Smooth muscle cell (in vitro differentiated cells): ENCODE data around the gene RPA1. TPM values are rescaled to one million over a fixed set of nuclear protein-coding genes. Genes with fewer than 3 reads are reported as not detected.

Experiments
- DNase-seq: peaks from one replicate; lab custom pipeline; 2025; ENCODE audit not compliant: unreplicated experiment; lab: John Stamatoyannopoulos, UW
- H2AFZ ChIP-seq: fragments of 200-600 bp; sonication (generic); 2 replicates; pipeline ENCODE4 v1.6.0; 2016; ENCODE audit warnings: antibody characterized with exemption, low read depth, mild to moderate bottlenecking
- H3F3A ChIP-seq: fragments of 200-600 bp; sonication (generic); 2 replicates; pipeline ENCODE4 v1.6.0; 2017; ENCODE audit warnings: antibody characterized with exemption, low read depth
- H3K27ac ChIP-seq: fragments of 200-600 bp; sonication (generic); 2 replicates; pipeline ENCODE4 v1.5.1; 2016; ENCODE audit warnings: low read depth, mild to moderate bottlenecking
- H3K27me3 ChIP-seq: fragments of 200-600 bp; sonication (generic); 2 replicates; pipeline ENCODE4 v1.6.1; 2016; ENCODE audit warnings: low read depth, mild to moderate bottlenecking
- H3K36me3 ChIP-seq: fragments of 200-600 bp; sonication (generic); 2 replicates; pipeline ENCODE4 v1.5.1; 2016; ENCODE audit warnings: low read depth
- H3K4me1 ChIP-seq: fragments of 200-600 bp; sonication (generic); 2 replicates; pipeline ENCODE4 v1.5.1; 2016; ENCODE audit warnings: low read depth
- H3K4me2 ChIP-seq: fragments of 200-600 bp; sonication (generic); 2 replicates; pipeline ENCODE4 v1.6.0; 2016; ENCODE audit warnings: mild to moderate bottlenecking
- H3K4me3 ChIP-seq: fragments of 200-600 bp; sonication (generic); 2 replicates; pipeline ENCODE4 v1.5.1; 2016; ENCODE audit warnings: mild to moderate bottlenecking
- H3K79me2 ChIP-seq: fragments of 200-600 bp; sonication (generic); 2 replicates; pipeline ENCODE4 v1.6.0; 2016; ENCODE audit warnings: low read depth, mild to moderate bottlenecking
- H3K9ac ChIP-seq: fragments of 200-600 bp; sonication (generic); 2 replicates; pipeline ENCODE4 v1.6.0; 2016; ENCODE audit warnings: low read depth
- H3K9me3 ChIP-seq: fragments of 200-600 bp; sonication (generic); replicated peaks from 2 replicates; pipeline ENCODE4 v1.5.1; 2016; ENCODE audit warnings: low read depth
- H4K20me1 ChIP-seq: fragments of 200-600 bp; sonication (generic); 2 replicates; pipeline ENCODE4 v1.6.0; 2016; ENCODE audit warnings: low read depth
- WGBS: methylation state at CpG from one replicate; pipeline ENCODE4 v1.1.7; 2016; ENCODE audit warnings: low lambda C conversion rate; 5-methylcytosine and 5-hydroxymethylcytosine counted together
- polyA plus RNA-seq: library from polyadenylated mRNA; unstranded; fragments of >200 nt; fragmentation: Nextera tagmentation; extraction: Ambion mirVana; gene quantifications from 2 replicates; pipeline ENCODE4 v1.2.1, GENCODE V29; 2016
- total RNA-seq: library from RNA; depleted of rRNA; stranded (reverse); fragments of >200 nt; gene quantifications from 2 replicates; pipeline ENCODE4 v1.2.3, GENCODE V29; 2014
- TF ChIP-seq, protein P1 (sequence below): fragments of 200-600 bp; sonication (generic); IDR thresholded peaks from 2 replicates; pipeline ENCODE4 v1.5.1; 2017; ENCODE audit warnings: borderline replicate concordance, mild to moderate bottlenecking, antibody characterized with exemption; ENCODE audit not compliant: insufficient read depth, poor library complexity, severe bottlenecking

RPA1 gene
- total and polyA plus RNA-seq, 2 experiments from 2014 or later = 29.6 to 46.3 TPM

DNA sequence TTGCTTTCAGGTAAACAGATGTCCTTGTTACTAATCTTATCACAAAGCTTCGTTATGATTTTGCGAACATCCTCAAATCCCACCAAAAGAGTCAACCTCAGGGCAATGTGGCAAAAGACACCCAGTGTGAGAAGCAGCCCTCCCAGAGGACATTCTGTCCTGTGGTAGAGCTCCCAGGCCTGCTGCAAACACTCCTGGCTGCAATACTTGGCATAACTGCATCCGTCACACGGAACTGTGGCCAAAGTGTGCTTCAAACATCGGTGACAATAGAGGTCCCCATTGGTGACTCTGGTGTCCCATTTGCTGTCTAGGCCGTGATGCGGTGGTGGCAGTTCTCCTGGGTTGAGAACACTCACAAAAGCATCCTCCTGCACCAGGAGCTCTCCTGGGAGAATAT lies 29.6 kb upstream of the RPA1 start:
- Histone ChIP-seq H3K4me1 (no peaks in the 10 kb centered on the region), H3K79me2 (peaks cover 4% of the 10 kb centered on the region), H3K9me3 (no peaks in the 10 kb centered on the region), H3K9ac (no peak overlapping the region), H3F3A (no peaks in the 10 kb centered on the region), H3K4me2 (no peak overlapping the region), H3K27ac (no peak overlapping the region), H4K20me1 (no peaks in the 10 kb centered on the region), H2AFZ (no peak overlapping the region), H3K4me3 (no peak overlapping the region), H3K36me3 (no peaks in the 10 kb centered on the region), H3K27me3 (no peaks in the 10 kb centered on the region)
- TF ChIP-seq, protein P1, sequence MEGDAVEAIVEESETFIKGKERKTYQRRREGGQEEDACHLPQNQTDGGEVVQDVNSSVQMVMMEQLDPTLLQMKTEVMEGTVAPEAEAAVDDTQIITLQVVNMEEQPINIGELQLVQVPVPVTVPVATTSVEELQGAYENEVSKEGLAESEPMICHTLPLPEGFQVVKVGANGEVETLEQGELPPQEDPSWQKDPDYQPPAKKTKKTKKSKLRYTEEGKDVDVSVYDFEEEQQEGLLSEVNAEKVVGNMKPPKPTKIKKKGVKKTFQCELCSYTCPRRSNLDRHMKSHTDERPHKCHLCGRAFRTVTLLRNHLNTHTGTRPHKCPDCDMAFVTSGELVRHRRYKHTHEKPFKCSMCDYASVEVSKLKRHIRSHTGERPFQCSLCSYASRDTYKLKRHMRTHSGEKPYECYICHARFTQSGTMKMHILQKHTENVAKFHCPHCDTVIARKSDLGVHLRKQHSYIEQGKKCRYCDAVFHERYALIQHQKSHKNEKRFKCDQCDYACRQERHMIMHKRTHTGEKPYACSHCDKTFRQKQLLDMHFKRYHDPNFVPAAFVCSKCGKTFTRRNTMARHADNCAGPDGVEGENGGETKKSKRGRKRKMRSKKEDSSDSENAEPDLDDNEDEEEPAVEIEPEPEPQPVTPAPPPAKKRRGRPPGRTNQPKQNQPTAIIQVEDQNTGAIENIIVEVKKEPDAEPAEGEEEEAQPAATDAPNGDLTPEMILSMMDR = no peak
- no peak for DNase-seq
- WGBS = 96% methylated on average over 7 of the region's 7 CpGs

DNA sequence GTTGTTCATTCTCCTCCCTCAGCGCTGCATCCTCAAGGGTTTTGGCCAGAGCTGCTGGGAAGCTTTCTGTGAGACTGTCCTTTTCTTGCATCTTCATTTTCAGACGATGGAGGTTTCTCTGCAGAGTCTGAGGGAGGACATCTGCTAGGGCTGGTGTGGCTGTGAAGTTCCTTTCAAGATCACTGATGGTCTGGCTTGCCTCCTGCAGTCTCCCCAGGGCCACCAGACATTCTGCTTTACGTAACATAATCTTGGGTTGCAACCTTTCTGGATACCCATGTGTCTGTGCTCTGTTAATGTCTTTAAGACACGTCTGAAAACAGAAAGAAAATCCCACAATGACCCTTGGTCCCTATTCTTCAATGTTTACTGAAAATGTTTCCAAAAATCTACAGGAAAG lies 29.1 kb upstream of the RPA1 start:
- H4K20me1 ChIP-seq = no peaks in the 10 kb centered on the region
- no peaks in the 10 kb centered on the region for H3F3A ChIP-seq
- peaks cover 4% of the 10 kb centered on the region for H3K79me2 ChIP-seq
- no peak overlapping the region for H3K27ac ChIP-seq
- no peaks in the 10 kb centered on the region for H3K36me3 ChIP-seq
- TF ChIP-seq, protein P1 = no peak
- 55% methylated on average over 4 of the region's 4 CpGs for WGBS
- H3K4me3 ChIP-seq = no peak overlapping the region
- H3K4me2 ChIP-seq = no peak overlapping the region
- no peak for DNase-seq
- no peaks in the 10 kb centered on the region for H3K4me1 ChIP-seq
- H3K9me3 ChIP-seq = no peaks in the 10 kb centered on the region
- H3K9ac ChIP-seq = no peak overlapping the region
- no peaks in the 10 kb centered on the region for H3K27me3 ChIP-seq
- no peak overlapping the region for H2AFZ ChIP-seq

DNA sequence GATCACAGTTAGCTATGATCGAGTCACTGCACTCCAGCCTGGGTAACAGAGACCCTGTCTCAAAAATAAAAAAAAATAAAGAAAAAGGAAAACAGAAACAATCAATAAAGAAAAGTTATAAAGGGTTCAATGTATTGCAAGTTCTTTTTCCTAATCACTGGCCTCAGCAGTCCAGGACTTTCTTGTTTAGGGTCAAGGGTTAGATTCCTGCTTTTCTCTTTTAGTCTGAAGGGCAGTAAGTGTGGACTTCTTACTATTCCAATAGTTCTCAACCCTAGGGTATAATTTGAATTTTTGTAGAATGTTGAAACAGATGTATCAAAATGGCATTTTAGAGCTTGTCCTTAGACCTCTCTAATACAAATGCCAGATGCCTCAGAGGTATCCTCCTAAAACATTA lies 27.4 kb upstream of the RPA1 start:
- H4K20me1 ChIP-seq = no peaks in the 10 kb centered on the region
- no peaks in the 10 kb centered on the region for H3K27me3 ChIP-seq
- peaks cover 4% of the 10 kb centered on the region for H3K79me2 ChIP-seq
- TF ChIP-seq, protein P1 = no peak
- no peaks in the 10 kb centered on the region for H3F3A ChIP-seq
- 89% methylated on average over 1 of the region's 1 CpG for WGBS
- H3K36me3 ChIP-seq = no peaks in the 10 kb centered on the region
- no peak overlapping the region for H2AFZ ChIP-seq
- no peak overlapping the region for H3K9ac ChIP-seq
- DNase-seq = no peak
- no peaks in the 10 kb centered on the region for H3K9me3 ChIP-seq
- no peaks in the 10 kb centered on the region for H3K4me1 ChIP-seq
- H3K4me3 ChIP-seq = no peak overlapping the region
- no peak overlapping the region for H3K4me2 ChIP-seq
- no peak overlapping the region for H3K27ac ChIP-seq

DNA sequence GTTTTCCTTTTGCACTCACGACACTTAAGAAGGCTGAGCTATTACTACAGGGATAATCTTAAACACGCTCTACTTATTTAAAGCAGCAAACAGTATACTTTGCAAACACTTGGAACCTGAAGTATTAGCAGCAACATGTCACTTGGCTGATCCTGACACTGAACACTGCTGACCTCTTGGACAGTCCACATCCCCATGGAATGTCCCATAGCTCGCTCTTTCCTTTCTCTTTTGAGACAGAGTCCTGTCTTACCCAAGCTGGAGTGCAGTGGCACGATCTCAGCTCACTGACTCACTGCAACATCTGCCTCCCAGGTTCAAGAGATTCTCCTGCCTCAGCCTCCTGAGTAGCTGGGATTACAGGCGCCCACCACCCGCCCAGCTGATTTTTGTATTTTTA lies 26.5 kb upstream of the RPA1 start:
- no peaks in the 10 kb centered on the region for H3K27me3 ChIP-seq
- H4K20me1 ChIP-seq = no peaks in the 10 kb centered on the region
- no peaks in the 10 kb centered on the region for H3K9me3 ChIP-seq
- no peak overlapping the region for H2AFZ ChIP-seq
- H3K4me3 ChIP-seq = no peak overlapping the region
- TF ChIP-seq, protein P1 = no peak
- no peaks in the 10 kb centered on the region for H3K36me3 ChIP-seq
- DNase-seq = no peak
- H3K27ac ChIP-seq = no peak overlapping the region
- no peak overlapping the region for H3K4me2 ChIP-seq
- H3K9ac ChIP-seq = no peak overlapping the region
- H3K4me1 ChIP-seq = no peaks in the 10 kb centered on the region
- no peaks in the 10 kb centered on the region for H3K79me2 ChIP-seq
- no peaks in the 10 kb centered on the region for H3F3A ChIP-seq
- WGBS = 95% methylated on average over 6 of the region's 6 CpGs
